Measurements from ENCODE around the gene FAM107B. TPM values are rescaled to one million over a fixed set of nuclear protein-coding genes. Genes with fewer than 3 reads are reported as not detected.
"Not testable (repeated sequence)": the region's sequence is repeated elsewhere in the genome, so short reads cannot be mapped to it uniquely, and the experiment has no call there.

FAM107B gene
- total and polyA plus RNA-seq, 2 experiments from 2014 or later, result 11.0 to 17.6 TPM

GRCh38 chr10:14816717-14817116, 42.0 kb upstream of the FAM107B start:
- H3K4me3 ChIP-seq; H3K27me3 ChIP-seq (ENCODE audit: insufficient read depth); H3K36me3 Mint-ChIP-seq (ENCODE audit: low read depth); H3F3A ChIP-seq (replicated peaks; ENCODE audit: low read depth); H3K27me3 Mint-ChIP-seq (ENCODE audit: insufficient read depth, low read depth, poor library complexity); H2AFZ ChIP-seq; H3K4me1 ChIP-seq (ENCODE audit: insufficient read depth); H3K4me3 Mint-ChIP-seq; H3K9me3 Mint-ChIP-seq; DNase-seq (ENCODE audit: low spot score); H3K4me1 Mint-ChIP-seq; H3K36me3 ChIP-seq (ENCODE audit: insufficient read depth); H3K9me2 ChIP-seq (ENCODE audit: insufficient read depth); H3K27ac ChIP-seq (ENCODE audit: low read depth); H3K4me2 ChIP-seq; H3K27ac Mint-ChIP-seq; H4K20me1 ChIP-seq (replicated peaks; ENCODE audit: insufficient read depth); ATAC-seq; H3K79me2 ChIP-seq (replicated peaks; ENCODE audit: insufficient read depth): not testable (repeated sequence)

- Histone ChIP-seq H3K79me2 (replicated peaks; ENCODE audit: insufficient read depth) (no peaks in the 10 kb centered on the region), H3K4me2 (no peak overlapping the region), H3K27me3 (ENCODE audit: insufficient read depth) (no peaks in the 10 kb centered on the region), H3K9me2 (ENCODE audit: insufficient read depth) (no peaks in the 10 kb centered on the region), H3K36me3 (ENCODE audit: insufficient read depth) (no peaks in the 10 kb centered on the region), H3K27ac (ENCODE audit: low read depth) (no peak overlapping the region), H4K20me1 (replicated peaks; ENCODE audit: insufficient read depth) (no peaks in the 10 kb centered on the region), H3F3A (replicated peaks; ENCODE audit: low read depth) (no peaks in the 10 kb centered on the region), H3K4me1 (ENCODE audit: insufficient read depth) (no peaks in the 10 kb centered on the region), H2AFZ (no peak overlapping the region), H3K4me3 (no peak overlapping the region)
- Mint-ChIP-seq H3K27me3 (ENCODE audit: insufficient read depth, low read depth, poor library complexity) (no peaks in the 10 kb centered on the region), H3K4me3 (no peak overlapping the region), H3K4me1 (peaks cover 6% of the 10 kb centered on the region; the same call in 2 of the 3 replicates), H3K36me3 (ENCODE audit: low read depth) (no peaks in the 10 kb centered on the region), H3K9me3 (no peaks in the 10 kb centered on the region; the same call in 2 of the 3 replicates), H3K27ac (no peak overlapping the region)
- ATAC-seq, result no peak
- no peak for DNase-seq (ENCODE audit: low spot score)
- TF ChIP-seq REST (IDR thresholded peaks at IDR 0.05; ENCODE audit: unreplicated experiment) (no peak), EZH2phosphoT487 (IDR thresholded peaks at IDR 0.05; ENCODE audit: unreplicated experiment) (no peak), EZH2 (IDR thresholded peaks at IDR 0.05; ENCODE audit: low read depth, unreplicated experiment) (no peak), ZNF462 (CRISPR knock-in tag; IDR thresholded peaks at IDR 0.05) (no peak), CTCF (conservative IDR thresholded peaks at IDR 0.05; ENCODE audit: low read depth in 2 of 2) (no peak), NANOG (IDR thresholded peaks at IDR 0.05; ENCODE audit: borderline replicate concordance) (no peak), JUNB (IDR thresholded peaks at IDR 0.05; ENCODE audit: unreplicated experiment) (no peak), ZNF331 (CRISPR knock-in tag; IDR thresholded peaks at IDR 0.05; ENCODE audit: low read depth) (no peak), POLR2AphosphoS5 (IDR thresholded peaks at IDR 0.05; ENCODE audit: low read depth) (no peak), ETS1 (IDR thresholded peaks at IDR 0.05) (no peak)
Measured at GRCh38 chr10:14815681-14816080, 41.0 kb upstream of the FAM107B start.

Data from GM23338 (cell line).